Activated T-helper 2 cell treated with anti-CD3 and anti-CD28 coated beads, Interferon-gamma antibody, Interleukin-2, Interleukin-4, amounts not matched to agents 10 μg/mL and 5 μg/mL and 100 μg/mL, durations not matched to agents 14 hours and 24 hours and 36 hours (primary cell): ENCODE measurements around the gene TTBK1. TPM values are rescaled to one million over a fixed set of nuclear protein-coding genes. Genes with fewer than 3 reads are reported as not detected.

ENCODE experiments used
- DNase-seq: peaks from one replicate; pipeline ENCODE4 v3.0.0; 2021; ENCODE audit warnings: low spot score
- H3K27ac Mint-ChIP-seq: one replicate; pipeline ENCODE4 v1.8.0; 2021; ENCODE audit warnings: mixed read lengths
- H3K27me3 Mint-ChIP-seq: one replicate; pipeline ENCODE4 v1.8.0; 2021; ENCODE audit warnings: low read depth, mixed read lengths
- H3K36me3 Mint-ChIP-seq: one replicate; pipeline ENCODE4 v1.8.0; 2021; ENCODE audit warnings: low read depth, mixed read lengths
- H3K4me1 Mint-ChIP-seq: one replicate; pipeline ENCODE4 v1.8.0; 2021; ENCODE audit warnings: low read depth, mixed read lengths
- H3K4me3 Mint-ChIP-seq: one replicate; pipeline ENCODE4 v1.8.0; 2021; ENCODE audit warnings: low read depth, mild to moderate bottlenecking, moderate library complexity, mixed read lengths
- H3K9me3 Mint-ChIP-seq: one replicate; pipeline ENCODE4 v1.8.0; 2021; ENCODE audit warnings: mixed read lengths
- intact Hi-C: fragments of 100-400 bp; cut with micrococcal nuclease; formaldehyde crosslinking; loops from one replicate; pipeline ENCODE4 v1.15.1; 2023
- total RNA-seq: library from RNA; stranded (reverse); gene quantifications from 2 replicates; pipeline ENCODE4 v1.2.3, GENCODE V29; 2022

TTBK1 gene
- total RNA-seq, 1 donor from 2014 or later, result 1.5 TPM

GRCh38 chr6:43215066-43215465 is 28.2 kb upstream of the TTBK1 start:
- no peaks in the 10 kb centered on the region for H3K4me1 Mint-ChIP-seq
- intact Hi-C loops, result no loop called here
- no peak overlapping the region for H3K27ac Mint-ChIP-seq
- no peaks in the 10 kb centered on the region for H3K9me3 Mint-ChIP-seq
- H3K36me3 Mint-ChIP-seq, result peaks cover 27% of the 10 kb centered on the region
- no peak for DNase-seq
- no peak overlapping the region for H3K4me3 Mint-ChIP-seq
- H3K27me3 Mint-ChIP-seq, result no peaks in the 10 kb centered on the region

GRCh38 chr6:43216200-43216599 is 27.1 kb upstream of the TTBK1 start:
- H3K4me1 Mint-ChIP-seq, result no peaks in the 10 kb centered on the region
- no peaks in the 10 kb centered on the region for H3K27me3 Mint-ChIP-seq
- H3K36me3 Mint-ChIP-seq, result peaks cover 31% of the 10 kb centered on the region
- DNase-seq, result no peak
- no peak overlapping the region for H3K4me3 Mint-ChIP-seq
- intact Hi-C loops, result no loop called here
- no peaks in the 10 kb centered on the region for H3K9me3 Mint-ChIP-seq
- H3K27ac Mint-ChIP-seq, result no peak overlapping the region

- no peak overlapping the region for H3K4me3 Mint-ChIP-seq
- H3K36me3 Mint-ChIP-seq, result peaks cover 41% of the 10 kb centered on the region
- intact Hi-C loops, result no loop called here
- H3K27me3 Mint-ChIP-seq, result no peaks in the 10 kb centered on the region
- no peaks in the 10 kb centered on the region for H3K9me3 Mint-ChIP-seq
- no peak overlapping the region for H3K27ac Mint-ChIP-seq
- no peak for DNase-seq
- peaks cover 6% of the 10 kb centered on the region for H3K4me1 Mint-ChIP-seq
Observed at GRCh38 chr6:43217351-43217750, 25.9 kb upstream of the TTBK1 start.

- H3K4me1 Mint-ChIP-seq, result peaks cover 15% of the 10 kb centered on the region
- H3K27ac Mint-ChIP-seq, result no peak overlapping the region
- intact Hi-C loops, result no loop called here
- no peaks in the 10 kb centered on the region for H3K27me3 Mint-ChIP-seq
- peaks cover 54% of the 10 kb centered on the region for H3K36me3 Mint-ChIP-seq
- DNase-seq, result no peak
- H3K4me3 Mint-ChIP-seq, result no peak overlapping the region
- no peaks in the 10 kb centered on the region for H3K9me3 Mint-ChIP-seq
Observed at GRCh38 chr6:43219119-43219518, 24.2 kb upstream of the TTBK1 start.

- no peaks in the 10 kb centered on the region for H3K9me3 Mint-ChIP-seq
- no peak overlapping the region for H3K4me3 Mint-ChIP-seq
- H3K4me1 Mint-ChIP-seq, result peaks cover 20% of the 10 kb centered on the region
- no peak overlapping the region for H3K27ac Mint-ChIP-seq
- intact Hi-C loops, result no loop called here
- no peaks in the 10 kb centered on the region for H3K27me3 Mint-ChIP-seq
- H3K36me3 Mint-ChIP-seq, result peaks cover 59% of the 10 kb centered on the region
- DNase-seq, result no peak
Observed at GRCh38 chr6:43219814-43220213, 23.5 kb upstream of the TTBK1 start.

- Mint-ChIP-seq H3K27me3 (no peaks in the 10 kb centered on the region), H3K36me3 (peaks cover 59% of the 10 kb centered on the region), H3K4me1 (peaks cover 24% of the 10 kb centered on the region), H3K9me3 (no peaks in the 10 kb centered on the region), H3K27ac (no peak overlapping the region), H3K4me3 (no peak overlapping the region)
- intact Hi-C loops, result no loop called here
- DNase-seq, result no peak
Observed at GRCh38 chr6:43220439-43220951, 22.8 kb upstream of the TTBK1 start.

DNA sequence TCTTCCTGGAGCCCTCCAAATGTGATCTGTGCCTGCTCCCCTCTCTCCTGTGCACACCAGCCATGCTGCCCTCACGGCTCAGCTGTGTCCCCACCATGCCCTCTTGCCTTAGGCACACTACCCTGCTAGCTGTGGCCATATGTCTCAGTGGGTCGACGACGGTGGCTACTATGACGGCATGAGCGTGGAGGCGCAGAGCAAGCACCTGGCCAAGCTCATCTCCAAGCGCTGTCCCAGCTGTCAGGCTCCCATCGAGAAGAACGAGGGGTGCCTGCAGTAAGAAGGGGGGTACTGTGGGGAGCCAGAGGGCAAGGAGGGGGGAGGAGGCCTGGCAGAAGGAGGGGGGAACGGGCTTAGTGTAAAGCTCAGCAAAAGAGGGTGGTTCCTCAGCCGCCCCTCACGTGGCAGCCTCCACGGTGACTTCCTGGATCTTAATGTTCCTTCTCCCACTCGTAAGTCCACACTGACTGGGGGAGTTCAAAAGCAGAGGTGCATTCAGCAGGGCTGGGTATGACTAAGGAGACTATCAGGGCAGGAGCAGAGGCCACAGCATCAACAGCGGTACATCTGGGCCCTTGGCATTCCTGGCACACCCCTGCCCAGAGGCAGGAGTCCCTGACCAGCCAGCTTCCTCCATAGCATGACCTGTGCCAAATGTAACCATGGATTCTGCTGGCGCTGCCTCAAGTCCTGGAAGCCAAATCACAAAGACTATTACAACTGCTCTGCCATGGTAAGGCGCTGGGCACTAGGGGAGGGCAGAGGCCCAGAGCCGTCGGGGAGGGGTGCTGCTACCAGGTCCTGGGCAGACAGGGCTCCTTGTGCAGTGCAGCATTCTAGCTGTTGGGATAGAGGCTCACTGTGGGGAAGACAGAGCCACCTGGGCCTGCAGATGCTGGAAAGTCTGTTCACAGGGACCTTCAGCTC is 22.0 kb upstream of the TTBK1 start:
- no peaks in the 10 kb centered on the region for H3K27me3 Mint-ChIP-seq
- DNase-seq, result no peak
- peak overlapping the region; percentile 47 for H3K27ac Mint-ChIP-seq
- peaks cover 65% of the 10 kb centered on the region for H3K36me3 Mint-ChIP-seq
- no peaks in the 10 kb centered on the region for H3K9me3 Mint-ChIP-seq
- intact Hi-C loops, result no loop called here
- no peak overlapping the region for H3K4me3 Mint-ChIP-seq
- H3K4me1 Mint-ChIP-seq, result peaks cover 27% of the 10 kb centered on the region

DNA sequence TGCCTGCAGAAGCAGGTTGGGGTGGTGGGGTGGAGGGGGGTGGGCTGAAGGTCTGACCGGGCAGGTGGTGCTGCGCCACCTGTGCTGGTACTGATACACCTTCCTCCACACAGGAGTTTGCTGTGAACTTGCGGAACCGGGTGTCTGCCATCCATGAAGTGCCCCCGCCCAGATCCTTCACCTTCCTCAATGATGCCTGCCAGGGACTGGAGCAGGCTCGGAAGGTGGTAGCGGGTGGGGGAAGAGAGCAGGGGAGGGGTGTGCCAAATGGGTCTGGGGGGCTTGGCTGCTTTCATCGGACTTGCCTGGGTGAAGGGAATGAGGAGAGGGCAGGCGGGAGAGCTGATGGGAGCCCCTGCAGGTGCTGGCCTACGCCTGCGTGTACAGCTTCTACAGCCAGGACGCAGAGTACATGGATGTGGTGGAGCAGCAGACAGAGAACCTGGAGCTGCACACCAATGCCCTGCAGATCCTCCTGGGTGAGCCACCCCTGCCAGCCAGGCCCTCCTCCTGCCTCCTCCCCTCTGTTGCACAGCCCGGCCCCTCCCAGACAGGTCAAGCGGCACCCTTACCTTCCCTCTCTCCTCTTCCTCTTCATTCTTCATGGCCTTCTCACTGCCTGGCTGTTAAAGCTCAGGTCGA is 20.7 kb upstream of the TTBK1 start:
- no peak overlapping the region for H3K4me3 Mint-ChIP-seq
- peaks cover 64% of the 10 kb centered on the region for H3K36me3 Mint-ChIP-seq
- peak overlapping the region; percentile 58 for H3K27ac Mint-ChIP-seq
- intact Hi-C loops, result no loop called here
- DNase-seq, result no peak
- H3K9me3 Mint-ChIP-seq, result no peaks in the 10 kb centered on the region
- H3K27me3 Mint-ChIP-seq, result no peaks in the 10 kb centered on the region
- H3K4me1 Mint-ChIP-seq, result peaks cover 31% of the 10 kb centered on the region

- Mint-ChIP-seq H3K36me3 (peaks cover 63% of the 10 kb centered on the region), H3K27me3 (no peaks in the 10 kb centered on the region), H3K4me1 (peaks cover 32% of the 10 kb centered on the region), H3K9me3 (no peaks in the 10 kb centered on the region), H3K4me3 (no peak overlapping the region), H3K27ac (peak overlapping the region; percentile 58)
- intact Hi-C loops, result no loop called here
- DNase-seq, result no peak
Observed at GRCh38 chr6:43223175-43223574, 20.1 kb upstream of the TTBK1 start.

DNA sequence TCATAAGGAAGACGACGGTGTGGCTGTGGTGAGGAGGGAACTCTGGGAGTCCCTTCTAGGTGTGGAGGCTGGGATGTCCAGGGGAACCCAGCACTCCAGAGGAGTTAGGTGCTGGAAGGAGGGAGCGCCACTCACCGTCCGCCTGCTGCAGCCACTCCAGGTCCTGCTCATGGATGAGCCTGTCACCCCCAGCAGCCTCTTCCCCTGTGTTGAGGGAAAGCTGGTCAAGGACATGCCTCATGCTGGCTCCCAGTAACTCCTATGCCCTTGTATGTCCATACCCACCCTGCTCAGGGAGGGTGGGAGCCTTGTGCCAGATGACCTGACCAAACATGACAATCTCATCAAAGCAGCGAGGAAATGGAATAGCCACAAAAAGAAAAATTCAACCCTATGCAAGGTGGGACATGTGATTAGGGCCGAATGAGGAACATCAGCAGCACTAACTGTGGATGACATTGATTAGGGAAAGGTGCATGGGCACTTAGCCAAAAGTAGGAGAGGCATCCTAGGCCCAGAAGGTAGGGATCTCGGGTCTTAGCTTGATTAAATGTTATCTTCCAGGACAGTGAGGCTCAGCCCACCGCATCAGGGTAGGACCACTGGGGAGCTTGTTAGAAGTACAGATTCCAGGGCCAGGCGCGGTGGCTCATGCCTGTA is 17.0 kb upstream of the TTBK1 start:
- H3K4me1 Mint-ChIP-seq, result peaks cover 39% of the 10 kb centered on the region
- H3K4me3 Mint-ChIP-seq, result peak overlapping the region; percentile 22

GRCh38 chr6:43228951-43229802 is 14.1 kb upstream of the TTBK1 start, which contains the start of gene DNPH1:
Gene DNPH1 (minus strand): TSS chr6:43229481. CDS start chr6:43229456, 25 bp downstream.
- DNase-seq, result peak; percentile 77
- peaks cover 26% of the 10 kb centered on the region for H3K36me3 Mint-ChIP-seq

More for the DNA sequence above, 17.0 kb upstream of the TTBK1 start:
- no peak for DNase-seq
- Mint-ChIP-seq H3K27ac (peak overlapping the region; percentile 60), H3K27me3 (peaks cover 6% of the 10 kb centered on the region), H3K9me3 (no peaks in the 10 kb centered on the region), H3K36me3 (peaks cover 49% of the 10 kb centered on the region)
- intact Hi-C loops, result no loop called here

More at GRCh38 chr6:43228951-43229802, 14.1 kb upstream of the TTBK1 start, which contains the start of gene DNPH1:
- H3K27me3 Mint-ChIP-seq, result peaks cover 16% of the 10 kb centered on the region
- intact Hi-C loops, result no loop called here
- H3K4me1 Mint-ChIP-seq, result peaks cover 24% of the 10 kb centered on the region
- H3K4me3 Mint-ChIP-seq, result peak within 1 kb of the TSS; percentile 88
- peak within 1 kb of the TSS; percentile 92 for H3K27ac Mint-ChIP-seq
- H3K9me3 Mint-ChIP-seq, result no peaks in the 10 kb centered on the region
